SJSA1 (cell line): ENCODE data around the gene CYFIP1. TPM values are rescaled to one million over a fixed set of nuclear protein-coding genes. Genes with fewer than 3 reads are reported as not detected.
"Not testable (repeated sequence)": the region's sequence is repeated elsewhere in the genome, so short reads cannot be mapped to it uniquely, and the experiment has no call there.

Experiments used
- DNase-seq, 2 experiments: peaks; one replicate each; pipeline ENCODE4 v3.0.0-alpha.2; 2015 to 2020; ENCODE audit warnings: low spot score in 2 of 2, low read depth in 1 of 2
- H3K27ac ChIP-seq: fragments of 250-450 bp; sonication (Bioruptor Pico); 2 replicates; pipeline ENCODE4 v1.5.1; 2020; ENCODE audit warnings: mild to moderate bottlenecking, moderate library complexity
- H3K27me3 ChIP-seq: fragments of 250-450 bp; sonication (Bioruptor Pico); replicated peaks from 2 replicates; pipeline ENCODE4 v1.5.1; 2020; ENCODE audit warnings: mild to moderate bottlenecking, moderate library complexity
- H3K36me3 ChIP-seq: fragments of 250-450 bp; sonication (Bioruptor Pico); 2 replicates; pipeline ENCODE4 v1.5.1; 2020; ENCODE audit warnings: mild to moderate bottlenecking
- H3K4me1 ChIP-seq: fragments of 250-450 bp; sonication (Bioruptor Pico); replicated peaks from 2 replicates; pipeline ENCODE4 v1.6.1; 2021; ENCODE audit warnings: mild to moderate bottlenecking
- H3K4me3 ChIP-seq: fragments of 250-450 bp; sonication (Bioruptor Pico); 2 replicates; pipeline ENCODE4 v1.5.1; 2020; ENCODE audit warnings: mild to moderate bottlenecking
- H3K9me3 ChIP-seq: fragments of 250-450 bp; sonication (Bioruptor Pico); replicated peaks from 2 replicates; pipeline ENCODE4 v1.5.1; 2020; ENCODE audit warnings: mild to moderate bottlenecking
- total RNA-seq: library from RNA; depleted of rRNA; stranded (reverse); fragments of >200 nt; shearing (Covaris generic); gene quantifications from 2 replicates; pipeline ENCODE4 v1.2.3, GENCODE V29; 2014; rRNA removed

CYFIP1 gene
- 70.5 and 110 TPM in 2 replicates for total RNA-seq

DNA sequence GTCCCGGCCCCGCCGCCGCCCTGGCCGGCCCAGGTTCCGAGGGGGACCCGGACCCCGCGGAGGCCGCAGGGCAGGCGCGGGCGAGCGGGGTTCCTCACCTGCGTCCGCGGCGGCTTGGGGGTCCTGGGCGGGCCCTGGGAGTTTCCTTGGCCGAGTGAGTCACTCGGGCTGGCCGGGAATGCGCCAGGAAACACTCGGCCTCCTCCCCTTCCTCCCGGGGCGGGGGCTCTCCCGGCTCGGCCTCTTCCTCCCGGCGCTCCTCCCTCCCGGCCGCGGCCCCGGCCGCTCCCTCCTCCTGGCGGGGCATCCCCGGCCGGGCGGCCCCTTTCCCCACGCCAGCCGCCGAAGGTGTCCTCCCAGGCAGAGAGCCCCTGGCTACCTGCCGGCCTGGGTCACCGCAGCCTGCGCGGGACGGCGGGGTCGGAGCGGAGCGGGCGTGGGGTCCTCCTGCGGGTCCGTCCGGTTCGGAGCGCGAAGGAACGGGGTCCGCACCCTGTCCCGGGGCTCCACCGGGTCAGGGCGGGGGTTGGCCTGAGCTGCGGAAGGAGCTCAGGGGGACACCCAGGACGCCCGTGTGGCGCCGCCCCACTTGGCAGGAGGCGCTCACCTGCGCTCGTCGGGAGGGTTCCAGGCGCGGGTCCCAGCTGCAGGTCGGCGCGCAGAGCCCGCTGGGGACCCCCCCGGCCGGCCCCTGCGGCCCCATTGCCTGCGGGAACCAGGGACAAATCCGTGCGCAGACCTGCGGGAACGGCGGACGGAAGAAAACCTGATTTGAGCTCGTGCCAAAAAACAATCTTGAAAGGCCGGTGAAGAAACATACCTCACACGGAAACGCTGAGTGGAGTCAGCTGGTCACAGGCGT, at the start of gene CYFIP1:
Gene CYFIP1 (minus strand): TSS at position 180 of the 862 bp plus-strand sequence. CDS start 33,083 bp downstream, outside the sequence.
- Histone ChIP-seq H3K9me3 (no peaks in the 10 kb centered on the region), H3K27ac (peak within 1 kb of the TSS; percentile 59), H3K4me1 (peaks cover 15% of the 10 kb centered on the region), H3K4me3 (peak within 1 kb of the TSS; percentile 95), H3K27me3 (no peaks in the 10 kb centered on the region), H3K36me3 (peaks cover 10% of the 10 kb centered on the region)
- DNase-seq, result peak; percentile 84 to 89

DNA sequence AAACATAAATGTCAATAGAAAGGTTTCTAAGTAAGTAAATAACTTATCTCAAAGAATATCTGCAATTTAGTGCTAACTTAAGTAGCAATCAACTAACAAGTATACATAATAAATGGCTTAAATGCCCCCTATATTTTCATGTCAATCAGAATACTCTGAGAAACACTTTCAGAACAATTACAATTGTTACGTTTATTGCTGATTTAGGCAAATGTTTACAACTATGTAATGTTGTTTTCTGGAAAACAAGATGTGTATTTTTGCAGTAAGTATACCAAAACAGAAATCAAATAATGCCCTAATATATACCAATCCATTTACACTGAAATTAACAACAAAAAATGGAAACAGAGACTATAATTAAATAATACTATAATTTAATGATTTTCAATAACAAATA, 46.0 kb upstream of the CYFIP1 start:
- H3K36me3 ChIP-seq, result peaks cover 92% of the 10 kb centered on the region
- no peak overlapping the region for H3K4me3 ChIP-seq
- DNase-seq, result no peak
- H3K27ac ChIP-seq, result no peak overlapping the region
- no peaks in the 10 kb centered on the region for H3K4me1 ChIP-seq
- H3K27me3 ChIP-seq, result no peaks in the 10 kb centered on the region
- no peaks in the 10 kb centered on the region for H3K9me3 ChIP-seq

DNA sequence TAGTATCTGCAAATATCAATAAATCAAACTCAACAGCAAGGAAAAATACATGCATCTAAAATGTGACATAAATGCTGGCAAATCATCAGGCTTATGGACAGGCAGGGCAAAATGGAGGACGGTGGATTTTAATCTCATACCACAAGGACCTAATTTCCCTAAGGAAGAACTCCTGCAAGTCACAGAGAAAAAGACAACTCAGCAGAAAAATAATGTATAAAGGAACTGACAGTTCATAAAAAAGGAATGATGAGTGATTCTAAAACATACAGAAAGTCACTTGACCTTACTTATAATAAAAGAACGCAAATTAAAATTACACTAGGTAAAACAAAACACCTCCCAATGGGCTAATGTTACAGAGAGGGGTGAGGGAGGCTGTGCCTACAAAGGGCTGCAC, 42.0 kb upstream of the CYFIP1 start:
- no peaks in the 10 kb centered on the region for H3K27me3 ChIP-seq
- no peak for DNase-seq
- no peak overlapping the region for H3K27ac ChIP-seq
- no peak overlapping the region for H3K4me3 ChIP-seq
- no peaks in the 10 kb centered on the region for H3K9me3 ChIP-seq
- H3K36me3 ChIP-seq, result peaks cover 87% of the 10 kb centered on the region
- no peaks in the 10 kb centered on the region for H3K4me1 ChIP-seq

DNA sequence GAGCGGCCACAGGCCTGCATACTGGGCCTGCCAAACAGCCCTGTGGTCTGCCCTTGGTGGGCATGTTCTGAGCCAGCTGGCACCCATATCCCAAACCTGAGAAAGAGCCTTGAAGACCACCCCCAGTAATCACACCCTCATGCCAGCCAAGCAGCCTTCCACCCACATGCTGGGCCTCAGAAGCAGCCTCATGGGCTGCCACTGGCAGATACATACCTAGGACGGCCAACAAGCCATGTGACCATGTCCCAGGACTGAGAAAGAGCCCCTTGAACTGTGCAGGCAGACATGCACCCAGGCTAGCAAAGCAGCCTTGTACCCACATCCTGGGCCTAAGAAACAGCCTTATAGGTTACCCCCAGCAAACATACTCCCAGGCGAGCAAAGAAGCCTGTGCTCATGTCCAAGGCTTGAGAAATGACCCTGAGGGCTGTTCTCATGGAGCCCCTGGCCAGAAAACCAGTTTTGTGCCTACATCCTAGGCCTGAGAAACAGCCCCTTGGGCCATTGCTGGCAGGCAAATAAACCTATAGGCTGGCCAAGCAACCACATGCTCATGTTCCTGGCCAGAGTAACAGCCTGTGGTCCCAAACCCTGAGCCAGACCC, 34.3 kb upstream of the CYFIP1 start:
- Histone ChIP-seq H3K9me3 (no peaks in the 10 kb centered on the region), H3K4me1 (peaks cover 8% of the 10 kb centered on the region; the same call in 1 of the 2 replicates), H3K27ac (no peak overlapping the region), H3K27me3 (no peaks in the 10 kb centered on the region), H3K36me3 (peaks cover 79% of the 10 kb centered on the region), H3K4me3 (no peak overlapping the region)
- DNase-seq, result no peak

DNA sequence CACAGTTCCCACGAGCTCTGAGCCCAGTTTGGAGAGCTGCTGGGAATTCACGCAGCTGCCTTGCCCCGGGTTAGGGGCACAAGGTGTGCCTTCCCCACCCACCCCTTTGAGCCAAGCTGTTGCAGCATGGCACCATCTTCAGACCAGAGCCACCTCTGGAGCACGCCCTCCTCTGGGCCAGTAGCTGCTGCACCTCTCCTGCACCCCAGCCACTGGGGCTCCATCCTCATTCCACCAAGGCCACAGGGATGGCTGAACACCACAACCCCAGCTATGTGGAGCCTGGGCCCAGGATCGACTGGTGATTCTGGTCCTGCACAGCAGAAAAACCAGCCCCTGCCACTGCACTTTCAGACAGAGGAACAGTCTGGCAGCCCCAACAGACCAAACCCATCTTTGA, 33.5 kb upstream of the CYFIP1 start:
- DNase-seq, result peak in 1 of 2 experiments; percentile 33
- no peaks in the 10 kb centered on the region for H3K9me3 ChIP-seq
- no peak overlapping the region for H3K27ac ChIP-seq
- peaks cover 79% of the 10 kb centered on the region for H3K36me3 ChIP-seq
- H3K27me3 ChIP-seq, result no peaks in the 10 kb centered on the region
- H3K4me1 ChIP-seq, result peaks cover 8% of the 10 kb centered on the region; the same call in 1 of the 2 replicates
- no peak overlapping the region for H3K4me3 ChIP-seq

DNA sequence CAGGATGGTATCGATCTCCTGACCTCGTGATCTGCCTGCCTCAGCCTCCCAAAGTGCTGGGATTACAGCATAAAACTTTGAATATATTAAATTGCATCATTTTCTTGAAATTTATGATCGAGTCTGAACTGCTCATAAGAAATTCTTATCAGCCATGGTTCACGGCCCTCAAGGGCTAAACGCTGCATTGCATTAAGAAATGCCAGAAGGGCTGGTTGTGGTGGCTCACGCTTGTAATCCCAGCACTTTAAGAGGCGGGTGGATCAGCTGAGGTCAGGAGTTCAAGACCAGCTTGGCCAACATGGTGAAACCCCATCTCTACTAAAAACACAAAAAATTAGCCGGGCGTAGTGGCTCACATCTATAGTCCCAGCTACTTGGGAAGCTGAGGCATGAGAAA, 32.4 kb upstream of the CYFIP1 start:
- H3K9me3 ChIP-seq, H3K4me1 ChIP-seq, H3K27me3 ChIP-seq, H3K27ac ChIP-seq, H3K4me3 ChIP-seq: not testable (repeated sequence)
- peak in 1 of 2 experiments; percentile 10 for DNase-seq
- peaks cover 81% of the 10 kb centered on the region for H3K36me3 ChIP-seq

DNA sequence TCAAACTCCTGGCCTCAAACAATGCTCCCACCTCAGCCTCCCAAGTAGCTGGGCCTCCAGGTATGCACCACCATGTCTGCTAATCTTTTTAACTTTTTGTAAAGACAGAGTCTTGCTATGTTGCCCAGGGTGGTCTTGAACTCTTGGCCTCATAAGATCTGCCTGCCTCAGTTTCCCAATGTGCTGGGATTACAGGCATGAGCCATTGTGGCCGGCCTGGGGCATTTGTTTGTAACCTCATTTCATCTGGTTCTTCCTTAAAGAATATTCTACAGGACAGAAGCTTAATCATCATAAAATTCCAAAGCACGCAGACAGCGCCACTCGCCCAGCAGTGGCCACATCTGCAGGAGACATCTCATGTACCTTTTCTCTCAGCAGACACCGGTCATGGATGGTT, 23.6 kb upstream of the CYFIP1 start:
- no peaks in the 10 kb centered on the region for H3K4me1 ChIP-seq
- DNase-seq, result peak in 1 of 2 experiments; percentile 12
- H3K27me3 ChIP-seq, result no peaks in the 10 kb centered on the region
- peaks cover 66% of the 10 kb centered on the region for H3K36me3 ChIP-seq
- H3K27ac ChIP-seq, result no peak overlapping the region
- no peak overlapping the region for H3K4me3 ChIP-seq
- H3K9me3 ChIP-seq, result no peaks in the 10 kb centered on the region

DNA sequence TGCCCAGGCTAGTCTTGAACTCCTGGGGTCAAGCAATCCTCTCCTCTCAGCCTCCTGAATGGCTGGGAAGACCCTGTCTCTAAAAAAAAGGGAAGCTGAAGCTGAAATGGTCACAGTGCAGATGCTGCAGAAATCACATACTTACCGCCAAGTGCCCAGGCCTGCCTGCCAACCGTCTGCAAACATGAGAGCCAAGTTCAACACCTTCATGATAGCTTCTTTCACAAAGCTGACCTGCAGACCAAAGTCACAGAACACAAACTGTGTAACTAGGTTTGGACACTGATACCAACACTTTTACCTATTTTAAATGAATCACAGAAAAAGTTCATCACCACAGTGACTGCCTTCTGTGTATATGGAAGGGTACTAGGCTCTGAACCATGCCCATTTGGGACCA, 22.8 kb upstream of the CYFIP1 start:
- Histone ChIP-seq H3K4me1 (no peaks in the 10 kb centered on the region), H3K27ac (no peak overlapping the region), H3K4me3 (no peak overlapping the region), H3K27me3 (no peaks in the 10 kb centered on the region), H3K9me3 (no peaks in the 10 kb centered on the region), H3K36me3 (peaks cover 62% of the 10 kb centered on the region)
- DNase-seq, result peak in 1 of 2 experiments; percentile 9

DNA sequence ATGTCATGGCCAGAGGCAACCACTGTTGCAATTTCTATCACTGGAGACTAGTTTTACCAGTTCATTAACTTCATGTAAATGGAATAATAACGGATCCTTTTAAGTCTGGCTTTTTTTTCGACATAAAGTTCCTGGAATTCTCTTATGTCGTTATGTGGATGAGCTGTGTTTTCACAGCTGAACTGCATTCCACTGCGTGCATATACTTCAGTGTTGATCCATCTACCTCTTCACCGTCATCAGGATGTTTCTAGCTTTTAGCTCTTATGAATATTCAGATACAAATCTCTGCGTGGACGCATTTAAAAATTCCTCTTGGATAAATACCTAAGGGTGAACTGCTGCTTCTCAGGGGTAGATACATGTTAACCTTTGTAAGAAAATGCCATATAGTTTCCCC, 15.6 kb upstream of the CYFIP1 start:
- no peak overlapping the region for H3K4me3 ChIP-seq
- no peak for DNase-seq
- no peaks in the 10 kb centered on the region for H3K4me1 ChIP-seq
- H3K27ac ChIP-seq, result no peak overlapping the region
- no peaks in the 10 kb centered on the region for H3K27me3 ChIP-seq
- no peaks in the 10 kb centered on the region for H3K9me3 ChIP-seq
- H3K36me3 ChIP-seq, result peaks cover 42% of the 10 kb centered on the region

DNA sequence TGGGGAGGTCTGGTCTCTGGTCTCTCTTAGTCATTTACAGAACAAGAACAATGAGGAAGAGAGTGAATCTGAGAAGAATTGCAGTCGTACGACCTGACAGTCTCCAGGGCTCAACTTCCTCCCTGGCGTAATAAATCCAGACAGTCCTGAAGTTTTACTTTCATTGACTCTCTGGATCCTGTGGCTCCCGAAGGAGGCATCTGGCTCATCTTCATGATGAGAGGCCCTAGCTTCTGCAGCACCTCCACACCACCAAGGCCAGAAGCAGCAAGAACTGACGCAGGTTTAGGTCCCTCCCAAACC, 11.8 kb upstream of the CYFIP1 start:
- Histone ChIP-seq H3K27me3 (no peaks in the 10 kb centered on the region), H3K9me3 (no peaks in the 10 kb centered on the region), H3K4me3 (no peak overlapping the region), H3K4me1 (no peaks in the 10 kb centered on the region), H3K27ac (no peak overlapping the region), H3K36me3 (peaks cover 20% of the 10 kb centered on the region)
- DNase-seq, result no peak

DNA sequence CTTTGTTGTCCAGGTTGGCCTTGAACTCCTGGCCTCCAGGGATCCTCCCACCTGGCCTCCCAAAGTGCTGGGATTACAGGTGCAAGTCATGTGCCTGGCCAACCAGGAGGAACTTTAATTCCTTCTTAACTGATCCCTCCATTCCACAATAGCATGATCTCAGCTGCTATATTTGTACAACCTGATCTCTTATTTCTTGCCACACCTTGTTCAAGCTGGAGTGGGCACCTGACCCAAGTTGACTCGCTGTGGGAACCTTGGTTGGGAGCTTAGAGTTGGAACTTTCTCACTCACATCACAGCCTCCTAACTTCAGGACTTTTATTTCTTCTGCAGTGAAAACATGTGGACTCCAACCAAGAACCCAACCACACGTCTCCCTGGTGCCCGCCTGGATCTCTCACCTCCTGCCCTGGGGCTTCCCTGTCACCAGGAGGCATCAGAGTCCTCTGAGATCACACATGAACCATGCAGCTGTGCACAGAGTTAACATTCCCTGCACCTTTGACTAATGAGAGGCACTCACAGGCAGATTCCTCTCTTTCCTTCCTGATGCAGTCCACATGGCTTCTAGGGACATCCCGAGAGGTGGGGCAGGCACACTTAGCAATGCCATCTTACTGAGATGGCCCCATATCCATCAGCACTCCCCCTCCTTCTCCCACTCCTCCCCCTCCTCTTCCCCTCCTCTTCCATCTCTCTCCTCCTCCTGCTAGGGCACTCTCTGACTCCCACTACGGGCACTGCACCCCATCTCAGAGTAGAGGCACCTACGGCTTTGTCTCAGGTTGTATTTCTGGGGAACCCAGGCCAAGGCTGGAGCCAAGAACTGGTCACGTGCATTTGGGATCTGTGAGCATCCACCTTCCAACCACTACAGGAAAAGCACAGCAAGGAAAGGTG, 9.7 kb upstream of the CYFIP1 start:
- Histone ChIP-seq H3K9me3 (no peaks in the 10 kb centered on the region), H3K27me3 (no peaks in the 10 kb centered on the region), H3K4me3 (no peak overlapping the region), H3K27ac (no peak overlapping the region), H3K36me3 (peaks cover 12% of the 10 kb centered on the region), H3K4me1 (no peaks in the 10 kb centered on the region)
- no peak for DNase-seq

DNA sequence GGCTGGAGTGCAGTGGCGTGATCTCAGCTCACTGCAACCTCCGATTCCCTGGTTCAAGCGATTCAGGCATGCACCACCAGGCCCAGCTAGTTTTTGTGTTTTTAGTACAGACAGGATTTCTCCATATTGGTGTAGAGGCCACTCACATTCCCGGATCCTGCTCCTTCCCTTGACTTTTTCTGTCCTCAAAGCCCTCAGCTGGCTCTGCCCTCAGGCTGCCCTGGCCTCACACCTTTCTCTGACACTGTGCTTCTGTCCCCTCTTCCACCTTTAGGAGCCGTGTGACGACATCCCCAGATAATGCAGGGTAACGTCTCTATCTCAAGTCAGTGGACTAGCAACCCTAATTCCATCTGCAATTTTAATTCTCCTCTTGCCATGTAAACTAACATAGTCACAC, 8.6 kb upstream of the CYFIP1 start:
- no peak for DNase-seq
- no peaks in the 10 kb centered on the region for H3K9me3 ChIP-seq

DNA sequence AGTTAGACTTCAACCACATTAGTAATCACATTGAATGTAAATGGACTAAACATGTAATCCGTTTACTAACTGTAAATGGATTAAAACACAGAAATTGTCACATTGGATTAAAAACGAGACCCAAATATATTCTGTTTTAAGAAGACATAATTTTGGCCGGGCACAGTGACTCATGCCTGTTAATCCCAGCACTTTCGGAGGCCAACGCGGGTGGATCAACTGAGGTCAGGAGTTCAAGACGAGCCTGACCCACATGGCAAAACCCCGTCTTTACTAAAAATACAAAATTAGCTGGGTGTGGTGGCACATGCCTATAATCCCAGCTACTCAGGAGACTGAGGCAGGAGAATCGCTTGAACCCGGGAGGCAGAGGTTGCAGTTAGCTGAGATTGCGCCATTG, 1.8 kb upstream of the CYFIP1 start:
- not testable (repeated sequence) for H3K9me3 ChIP-seq, H3K27me3 ChIP-seq, H3K27ac ChIP-seq, H3K4me3 ChIP-seq, DNase-seq
- Histone ChIP-seq H3K36me3 (peaks cover 10% of the 10 kb centered on the region), H3K4me1 (peaks cover 15% of the 10 kb centered on the region)

More for the DNA sequence above, 8.6 kb upstream of the CYFIP1 start:
- Histone ChIP-seq H3K4me3 (no peak overlapping the region), H3K27me3 (no peaks in the 10 kb centered on the region), H3K36me3 (peaks cover 2% of the 10 kb centered on the region), H3K27ac (no peak overlapping the region), H3K4me1 (no peaks in the 10 kb centered on the region)
